Measurements from ENCODE around the gene SMC1B. TPM values are rescaled to one million over a fixed set of nuclear protein-coding genes. Genes with fewer than 3 reads are reported as not detected.

SMC1B gene
- total RNA-seq, 1 donor from 2014 or later, result 0.13 TPM

- no peaks in the 10 kb centered on the region for H3K27me3 Mint-ChIP-seq
- peaks cover 19% of the 10 kb centered on the region for H3K36me3 Mint-ChIP-seq (ENCODE audit: low read depth)
- ChIA-PET POLR2A (no interaction called here), CTCF (no interaction called here)
- DNase-seq (no peak), ATAC-seq (ENCODE audit: low read depth) (no peak)
- H3K9me3 Mint-ChIP-seq, result no peaks in the 10 kb centered on the region
- intact Hi-C loops (cut with micrococcal nuclease), result no loop called here
- peak overlapping the region; percentile 95 for H3K27ac Mint-ChIP-seq
- peaks cover 71% of the 10 kb centered on the region for H3K4me1 Mint-ChIP-seq
- TF ChIP-seq CTCF (IDR thresholded peaks at IDR 0.05), result no peak
- no peak overlapping the region for H3K4me3 Mint-ChIP-seq
Measured at GRCh38 chr22:45319324-45319685, 94.1 kb downstream of the SMC1B start.

- H3K9me3 Mint-ChIP-seq, result no peaks in the 10 kb centered on the region
- ATAC-seq (ENCODE audit: low read depth) (peak; percentile 53), DNase-seq (no peak)
- peaks cover 71% of the 10 kb centered on the region for H3K4me1 Mint-ChIP-seq
- peak overlapping the region; percentile 80 for H3K4me3 Mint-ChIP-seq
- no peaks in the 10 kb centered on the region for H3K27me3 Mint-ChIP-seq
- H3K27ac Mint-ChIP-seq, result peak overlapping the region; percentile 95
- ChIA-PET CTCF (no interaction called here), POLR2A (interaction anchor here (2.1 kb wide), 1 partner anchor 31 kb away, joined by 6 read pairs; no protein-coding TSS in a partner anchor)
- no peak for TF ChIP-seq CTCF (IDR thresholded peaks at IDR 0.05)
- intact Hi-C loops (cut with micrococcal nuclease), result loop anchor here (1.0 kb wide), 3 partner anchors 9 to 49 kb away; partner anchors contain the start of genes FAM118A and UPK3A
- H3K36me3 Mint-ChIP-seq (ENCODE audit: low read depth), result peaks cover 13% of the 10 kb centered on the region
Measured at GRCh38 chr22:45318558-45319323, 94.7 kb downstream of the SMC1B start.

GRCh38 chr22:45318168-45318557, 95.2 kb downstream of the SMC1B start:
- no peaks in the 10 kb centered on the region for H3K27me3 Mint-ChIP-seq
- intact Hi-C loops (cut with micrococcal nuclease), result loop anchor here (1.0 kb wide), 3 partner anchors 9 to 49 kb away; partner anchors contain the start of genes FAM118A and UPK3A
- no peaks in the 10 kb centered on the region for H3K9me3 Mint-ChIP-seq
- H3K36me3 Mint-ChIP-seq (ENCODE audit: low read depth), result peaks cover 8% of the 10 kb centered on the region
- peaks cover 73% of the 10 kb centered on the region for H3K4me1 Mint-ChIP-seq
- no peak for TF ChIP-seq CTCF (IDR thresholded peaks at IDR 0.05)
- ATAC-seq (ENCODE audit: low read depth) (peak; percentile 88), DNase-seq (peak; percentile 57)
- CTCF ChIA-PET, result no interaction called here
- POLR2A ChIA-PET, result interaction anchor here (2.1 kb wide), 1 partner anchor 30 kb away, joined by 6 read pairs; no protein-coding TSS in a partner anchor
- peak overlapping the region; percentile 80 for H3K4me3 Mint-ChIP-seq
- peak overlapping the region; percentile 95 for H3K27ac Mint-ChIP-seq

- Mint-ChIP-seq H3K27me3 (no peaks in the 10 kb centered on the region), H3K9me3 (no peaks in the 10 kb centered on the region), H3K4me1 (peaks cover 73% of the 10 kb centered on the region), H3K4me3 (peak overlapping the region; percentile 80), H3K36me3 (ENCODE audit: low read depth) (peaks cover 8% of the 10 kb centered on the region), H3K27ac (peak overlapping the region; percentile 95)
- DNase-seq (no peak), ATAC-seq (ENCODE audit: low read depth) (no peak)
- intact Hi-C loops (cut with micrococcal nuclease), result loop anchor here (1.0 kb wide), 3 partner anchors 8 to 48 kb away; partner anchors contain the start of genes FAM118A and UPK3A
- POLR2A ChIA-PET, result interaction anchor here (1.1 to 2.1 kb wide), 2 partner anchors 30 to 33 kb away, joined by 3 to 6 read pairs; partner anchors contain the start of gene UPK3A
- CTCF ChIA-PET, result no interaction called here
- no peak for TF ChIP-seq CTCF (IDR thresholded peaks at IDR 0.05)
Measured at GRCh38 chr22:45317551-45318167, 95.7 kb downstream of the SMC1B start.
